ENCODE results near the gene MAGI3.
"Not testable (repeated sequence)": the region's sequence is repeated elsewhere in the genome, so short reads cannot be mapped to it uniquely, and the experiment has no call there.

MAGI3 gene

GRCh38 chr1:113396585-113396984 is 6.3 kb downstream of the MAGI3 start:
- DNase-seq (ENCODE audit: low read depth, low spot score): peak; percentile 85

GRCh38 chr1:113399062-113399583 is 8.8 kb downstream of the MAGI3 start:
- no peak for DNase-seq (ENCODE audit: low read depth, low spot score)

GRCh38 chr1:113401067-113401466 is 10.8 kb downstream of the MAGI3 start:
- no peak for DNase-seq (ENCODE audit: low read depth, low spot score)

- no peak for DNase-seq (ENCODE audit: low read depth, low spot score)
These were observed 11.4 kb downstream of the MAGI3 start for GRCh38 chr1:113401728-113402127.

GRCh38 chr1:113403065-113403464 is 12.8 kb downstream of the MAGI3 start:
- no peak for DNase-seq (ENCODE audit: low read depth, low spot score)

- DNase-seq (ENCODE audit: low read depth, low spot score): no peak
These were observed 15.3 kb downstream of the MAGI3 start for GRCh38 chr1:113405573-113405972.

- DNase-seq (ENCODE audit: low read depth, low spot score): not testable (repeated sequence)
These were observed 15.8 kb downstream of the MAGI3 start for GRCh38 chr1:113406149-113406548.

- DNase-seq (ENCODE audit: low read depth, low spot score): no peak
These were observed 19.0 kb downstream of the MAGI3 start for GRCh38 chr1:113409363-113409762.

GRCh38 chr1:113412020-113412419 is 21.7 kb downstream of the MAGI3 start:
- DNase-seq (ENCODE audit: low read depth, low spot score): not testable (repeated sequence)

- peak; percentile 16 for DNase-seq (ENCODE audit: low read depth, low spot score)
These were observed 25.2 kb downstream of the MAGI3 start for GRCh38 chr1:113415310-113416070.

GRCh38 chr1:113416071-113416470 is 25.8 kb downstream of the MAGI3 start:
- not testable (repeated sequence) for DNase-seq (ENCODE audit: low read depth, low spot score)

- no peak for DNase-seq (ENCODE audit: low read depth, low spot score)
These were observed 26.2 kb downstream of the MAGI3 start for GRCh38 chr1:113416496-113416895.

- DNase-seq (ENCODE audit: low read depth, low spot score): no peak
These were observed 32.2 kb downstream of the MAGI3 start for GRCh38 chr1:113422315-113423068.

- no peak for DNase-seq (ENCODE audit: low read depth, low spot score)
These were observed 33.5 kb downstream of the MAGI3 start for GRCh38 chr1:113423826-113424225.

GRCh38 chr1:113429461-113430153 is 39.3 kb downstream of the MAGI3 start:
- peak; percentile 21 for DNase-seq (ENCODE audit: low read depth, low spot score)

- no peak for DNase-seq (ENCODE audit: low read depth, low spot score)
These were observed 42.9 kb downstream of the MAGI3 start for GRCh38 chr1:113433184-113433583.

- DNase-seq (ENCODE audit: low read depth, low spot score): no peak
These were observed 44.0 kb downstream of the MAGI3 start for GRCh38 chr1:113434081-113434873.

GRCh38 chr1:113434874-113435175 is 44.5 kb downstream of the MAGI3 start:
- no peak for DNase-seq (ENCODE audit: low read depth, low spot score)

GRCh38 chr1:113437554-113438341 is 47.4 kb downstream of the MAGI3 start:
- DNase-seq (ENCODE audit: low read depth, low spot score): no peak

- no peak for DNase-seq (ENCODE audit: low read depth, low spot score)
These were observed 48.4 kb downstream of the MAGI3 start for GRCh38 chr1:113438505-113439276.
